ENCODE results near the gene OSTF1.

The OSTF1 gene

DNA sequence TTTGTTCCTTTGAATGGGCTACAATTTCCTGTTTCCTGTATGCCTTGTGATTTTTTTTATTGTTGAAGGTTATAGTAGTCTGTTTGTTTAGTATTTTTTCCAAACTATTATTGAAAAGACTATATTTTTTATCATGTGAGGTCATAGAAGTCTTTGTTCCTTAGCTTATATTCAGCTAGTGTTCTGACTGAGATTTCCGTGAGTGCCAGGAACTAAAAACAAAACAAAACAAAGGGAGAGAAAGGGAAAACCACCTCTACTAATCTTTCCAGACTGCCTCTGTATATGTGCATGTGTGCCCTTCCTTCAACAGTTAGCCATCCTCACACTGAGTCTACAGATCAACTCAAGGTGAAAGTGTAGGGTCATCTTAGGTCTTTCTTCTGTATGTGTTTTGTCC is 79.0 kb downstream of the OSTF1 start:
- DNase-seq (ENCODE audit: low spot score) = no peak

DNA sequence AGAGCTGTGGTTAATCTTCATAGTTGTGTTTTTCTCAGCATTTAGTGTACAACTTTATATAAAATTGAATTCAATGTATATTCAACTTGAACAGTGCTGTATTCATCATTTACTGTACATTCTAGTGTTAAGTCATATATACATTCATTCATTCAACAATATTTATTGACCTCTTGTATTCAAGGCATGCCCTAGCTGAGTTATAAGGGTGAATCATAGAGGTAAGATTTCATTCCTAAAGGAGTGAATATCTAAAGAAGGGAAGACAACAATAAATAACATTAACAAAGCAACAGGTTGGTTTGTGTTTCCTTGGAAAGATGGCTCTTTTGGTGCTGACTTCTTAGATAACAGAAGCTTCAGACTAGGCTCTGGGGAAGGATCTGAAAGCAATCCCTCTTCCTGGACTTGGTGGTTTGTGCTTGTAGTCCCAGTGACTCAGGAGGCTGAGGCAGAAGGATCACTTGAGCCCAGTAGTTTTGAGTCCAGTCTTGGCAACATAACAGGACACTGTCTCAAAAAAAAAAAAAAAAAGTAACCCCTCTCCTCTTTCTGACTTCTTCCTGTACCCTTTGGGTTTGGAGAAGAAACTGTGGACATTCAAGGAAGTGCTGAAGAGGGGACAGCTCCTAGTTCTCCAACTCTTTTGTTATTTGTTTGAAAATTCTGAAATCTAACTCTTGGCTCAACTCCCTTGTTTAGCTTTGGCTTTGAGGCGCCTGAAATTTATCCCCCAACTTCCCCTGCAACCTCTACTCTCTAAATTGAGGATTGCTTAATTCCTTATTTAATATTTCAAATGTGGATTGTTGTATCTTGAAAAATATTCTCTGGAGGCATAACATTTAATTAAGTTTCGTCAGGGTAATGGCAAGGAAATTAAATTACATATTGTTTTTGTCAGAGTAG is 80.2 kb downstream of the OSTF1 start:
- DNase-seq (ENCODE audit: low spot score) = no peak

GRCh38 chr9:75169623-75170022 is 81.3 kb downstream of the OSTF1 start:
- DNase-seq (ENCODE audit: low spot score) = no peak

GRCh38 chr9:75170898-75171360 is 82.6 kb downstream of the OSTF1 start:
- DNase-seq (ENCODE audit: low spot score) = no peak

- no peak for DNase-seq (ENCODE audit: low spot score)
Measured at GRCh38 chr9:75175395-75175794, 87.1 kb downstream of the OSTF1 start.

DNA sequence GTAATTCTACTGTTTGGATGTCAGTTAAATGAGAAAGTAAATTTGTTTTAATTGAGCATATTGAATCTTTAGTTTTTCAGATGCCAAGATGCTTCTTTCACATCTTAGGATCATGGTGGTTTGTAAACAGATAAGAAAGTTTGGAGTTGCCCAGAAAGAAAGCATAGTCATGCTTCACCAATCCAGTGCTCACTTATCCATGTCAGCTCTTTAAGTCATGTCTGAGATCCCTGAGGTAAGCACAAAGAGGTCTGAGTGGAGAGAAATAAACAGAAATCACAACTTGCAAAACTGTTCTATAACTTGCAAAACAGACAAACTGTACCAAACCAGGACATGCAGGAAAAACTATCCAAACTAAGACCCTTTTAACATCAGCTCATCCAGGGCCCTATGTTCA is 87.7 kb downstream of the OSTF1 start:
- no peak for DNase-seq (ENCODE audit: low spot score)

DNA sequence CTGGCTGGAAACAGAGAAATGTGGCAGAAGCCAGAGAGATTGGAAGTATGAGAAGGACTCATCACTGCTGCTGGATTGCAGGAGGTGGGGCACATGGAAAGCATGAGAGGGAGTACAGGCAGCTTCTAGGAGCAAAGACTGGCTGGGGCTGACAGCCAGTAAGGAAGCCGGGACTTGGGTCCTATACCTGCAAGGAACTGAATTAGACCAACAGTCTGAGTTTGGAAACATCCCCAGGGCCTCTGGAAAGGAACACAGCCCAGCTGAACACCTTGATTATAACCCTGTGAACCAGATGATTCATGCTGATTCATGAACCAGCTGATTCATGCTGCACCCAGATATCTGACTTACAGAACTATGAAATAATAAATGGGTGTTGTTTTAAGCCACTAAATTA is 93.4 kb downstream of the OSTF1 start:
- no peak for DNase-seq (ENCODE audit: low spot score)

DNA sequence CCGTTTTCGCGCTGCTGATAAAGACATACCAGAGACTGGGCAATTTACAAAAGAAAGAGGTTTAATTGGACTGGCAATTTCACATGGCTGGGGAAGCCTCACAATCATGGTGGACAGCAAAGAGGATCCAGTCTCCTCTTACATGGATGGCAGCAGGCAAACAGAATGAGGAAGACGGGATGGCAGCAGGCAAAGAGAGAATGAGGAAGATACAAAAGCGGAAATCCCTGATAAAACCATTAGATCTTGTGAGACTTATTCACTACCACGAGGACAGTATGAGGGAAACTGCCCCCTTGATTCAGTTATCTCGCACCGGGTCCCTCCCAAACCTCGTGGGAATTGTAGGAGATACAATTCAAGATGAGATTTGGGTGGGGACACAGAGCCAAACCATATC is 95.0 kb downstream of the OSTF1 start:
- DNase-seq (ENCODE audit: low spot score) = no peak

- DNase-seq (ENCODE audit: low spot score) = no peak
Measured at GRCh38 chr9:75184471-75184870, 96.2 kb downstream of the OSTF1 start.

- peak; percentile 29 for DNase-seq (ENCODE audit: low spot score)
Measured at GRCh38 chr9:75185585-75186170, 97.4 kb downstream of the OSTF1 start.

DNA sequence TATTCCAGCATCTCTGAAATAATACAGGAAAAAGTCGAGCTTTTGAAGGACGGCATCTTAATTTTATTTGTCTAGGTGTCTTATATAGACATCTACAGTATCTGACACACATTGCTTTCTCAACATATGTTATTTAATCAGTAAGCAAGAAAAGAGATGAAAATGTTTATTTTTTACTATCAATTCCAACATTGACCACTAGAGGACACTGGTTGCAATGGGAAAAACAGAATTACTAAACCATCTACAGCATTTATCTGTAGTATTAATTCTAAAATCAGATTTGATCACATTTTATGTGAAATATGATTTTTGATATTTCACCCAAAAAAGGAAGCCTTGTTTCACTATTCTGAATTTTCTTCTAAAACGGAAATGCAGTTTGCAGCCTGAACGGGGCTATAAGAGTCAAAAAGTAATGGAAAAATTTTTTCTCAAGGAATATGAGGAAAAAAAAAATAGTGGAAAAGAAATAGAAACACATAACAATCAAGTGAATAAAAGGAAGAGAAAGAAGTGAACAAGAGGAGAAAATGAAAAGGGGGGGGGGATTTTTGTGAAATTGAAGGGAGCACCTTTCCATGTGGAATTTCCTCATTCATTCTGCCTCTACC is 98.6 kb downstream of the OSTF1 start:
- no peak for DNase-seq (ENCODE audit: low spot score)

- no peak for DNase-seq (ENCODE audit: low spot score)
Measured at GRCh38 chr9:75188756-75189155, 100.4 kb downstream of the OSTF1 start.

DNA sequence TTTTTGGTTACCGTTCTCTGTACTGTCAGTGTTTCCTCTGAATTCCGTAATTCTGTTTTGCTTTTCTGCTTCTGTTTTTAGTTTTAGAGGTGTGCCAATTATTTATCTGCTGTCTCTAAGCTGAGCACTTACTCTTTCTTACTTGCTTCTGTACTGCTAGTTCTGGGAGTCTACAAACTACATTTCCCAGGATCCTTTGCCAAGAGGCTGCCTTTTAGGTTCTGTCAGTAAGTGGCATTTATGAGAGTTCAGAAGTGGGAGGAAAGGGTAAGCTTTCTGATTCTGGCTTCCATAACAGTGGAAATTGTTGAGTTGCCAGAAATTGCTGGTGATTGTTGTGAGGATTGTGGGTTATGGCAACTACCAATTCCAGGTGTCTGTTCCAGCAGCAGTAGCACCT is 102.4 kb downstream of the OSTF1 start:
- DNase-seq (ENCODE audit: low spot score) = no peak
